AG09319 (cell line): Measurements from ENCODE around the gene IP6K1.

ENCODE experiments used
- DNase-seq: peaks from one replicate; pipeline ENCODE4 v3.0.0-alpha.2; 2010; ENCODE audit warnings: low read depth; ENCODE audit errors: extremely low read depth
- TF ChIP-seq, protein P1 (sequence below): IDR thresholded peaks from 2 replicates; pipeline ENCODE4 v1.5.1; 2011; ENCODE audit warnings: low read depth, mild to moderate bottlenecking, inconsistent platforms, low read length, moderate library complexity

The IP6K1 gene

DNA sequence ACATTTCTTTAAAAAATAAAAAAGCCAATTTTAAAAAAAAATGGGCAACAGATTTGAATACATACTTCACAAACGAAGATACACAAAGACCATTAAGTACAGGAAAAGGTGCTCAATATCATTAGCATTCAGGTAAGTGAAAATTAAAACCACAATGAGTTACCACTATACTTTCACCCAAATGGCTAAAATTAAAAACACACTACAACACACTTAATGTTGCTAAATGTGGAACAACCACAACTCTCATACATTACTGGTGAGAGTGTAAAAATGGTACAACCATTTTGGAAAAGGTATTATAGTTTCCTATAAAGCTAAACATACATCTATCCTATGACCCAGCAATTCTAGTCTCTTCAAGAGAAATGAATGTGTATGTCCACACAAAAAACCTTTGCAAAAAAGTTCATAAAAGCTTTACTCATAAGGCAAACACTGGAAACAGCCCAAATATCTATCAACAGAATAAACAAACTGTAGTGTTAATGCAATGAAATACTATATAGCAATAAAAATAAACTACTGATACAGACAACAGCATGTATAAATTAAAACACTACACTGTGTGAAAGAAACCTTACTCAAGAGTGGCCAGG, 14.9 kb downstream of the IP6K1 start:
- TF ChIP-seq, protein P1, sequence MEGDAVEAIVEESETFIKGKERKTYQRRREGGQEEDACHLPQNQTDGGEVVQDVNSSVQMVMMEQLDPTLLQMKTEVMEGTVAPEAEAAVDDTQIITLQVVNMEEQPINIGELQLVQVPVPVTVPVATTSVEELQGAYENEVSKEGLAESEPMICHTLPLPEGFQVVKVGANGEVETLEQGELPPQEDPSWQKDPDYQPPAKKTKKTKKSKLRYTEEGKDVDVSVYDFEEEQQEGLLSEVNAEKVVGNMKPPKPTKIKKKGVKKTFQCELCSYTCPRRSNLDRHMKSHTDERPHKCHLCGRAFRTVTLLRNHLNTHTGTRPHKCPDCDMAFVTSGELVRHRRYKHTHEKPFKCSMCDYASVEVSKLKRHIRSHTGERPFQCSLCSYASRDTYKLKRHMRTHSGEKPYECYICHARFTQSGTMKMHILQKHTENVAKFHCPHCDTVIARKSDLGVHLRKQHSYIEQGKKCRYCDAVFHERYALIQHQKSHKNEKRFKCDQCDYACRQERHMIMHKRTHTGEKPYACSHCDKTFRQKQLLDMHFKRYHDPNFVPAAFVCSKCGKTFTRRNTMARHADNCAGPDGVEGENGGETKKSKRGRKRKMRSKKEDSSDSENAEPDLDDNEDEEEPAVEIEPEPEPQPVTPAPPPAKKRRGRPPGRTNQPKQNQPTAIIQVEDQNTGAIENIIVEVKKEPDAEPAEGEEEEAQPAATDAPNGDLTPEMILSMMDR, result no peak
- no peak for DNase-seq

DNA sequence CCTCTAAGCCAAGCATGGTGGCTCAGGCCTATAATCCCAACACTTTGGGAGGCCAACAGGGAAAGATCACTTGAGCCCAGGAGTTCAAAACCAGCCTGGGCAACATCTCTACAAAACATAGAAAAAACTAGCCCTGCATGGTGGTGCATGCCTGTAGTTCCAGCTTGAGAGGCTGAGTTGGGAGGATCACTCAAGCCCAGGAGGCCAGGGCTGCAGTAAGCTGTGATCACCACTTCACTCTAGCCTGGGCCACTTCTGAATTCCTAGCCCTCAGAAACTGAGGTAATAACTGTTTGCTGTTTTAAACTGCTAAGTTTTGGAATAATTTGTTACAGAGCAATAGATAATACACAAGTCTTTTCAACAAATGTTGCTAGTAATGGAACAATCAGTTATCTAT, 16.4 kb downstream of the IP6K1 start:
- no peak for DNase-seq

DNA sequence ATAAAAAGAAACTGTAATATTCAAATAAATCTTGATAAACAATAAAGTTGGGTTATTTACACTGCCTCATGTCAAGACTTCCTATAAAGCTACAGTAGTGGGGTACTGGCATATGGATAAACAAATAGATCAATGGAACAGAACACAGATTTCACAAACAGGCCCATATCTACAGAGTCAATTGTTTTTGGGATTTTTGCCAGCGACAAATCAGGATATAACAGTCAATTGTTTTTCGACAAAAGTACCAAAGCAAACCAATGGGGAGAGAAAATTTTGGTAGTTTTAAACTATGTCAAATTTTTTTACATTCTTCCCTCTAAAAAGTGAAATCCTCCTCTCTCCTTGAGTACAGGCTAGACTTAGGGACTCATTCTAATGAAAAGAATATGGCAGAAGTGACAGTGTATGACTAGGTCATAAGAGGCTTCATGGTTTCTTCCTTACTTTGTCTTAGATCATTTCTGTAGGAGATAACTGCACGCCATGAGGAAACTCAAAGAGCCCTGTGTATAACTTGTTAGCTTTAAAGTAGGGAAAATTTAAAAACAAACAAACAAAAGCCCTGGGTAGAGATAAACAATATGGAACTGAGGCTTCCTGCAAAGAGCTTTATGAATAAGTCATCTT, 16.9 kb downstream of the IP6K1 start:
- no peak for DNase-seq
- TF ChIP-seq, protein P1, result no peak

More for the DNA sequence above, 16.4 kb downstream of the IP6K1 start:
- TF ChIP-seq, protein P1, result no peak

DNA sequence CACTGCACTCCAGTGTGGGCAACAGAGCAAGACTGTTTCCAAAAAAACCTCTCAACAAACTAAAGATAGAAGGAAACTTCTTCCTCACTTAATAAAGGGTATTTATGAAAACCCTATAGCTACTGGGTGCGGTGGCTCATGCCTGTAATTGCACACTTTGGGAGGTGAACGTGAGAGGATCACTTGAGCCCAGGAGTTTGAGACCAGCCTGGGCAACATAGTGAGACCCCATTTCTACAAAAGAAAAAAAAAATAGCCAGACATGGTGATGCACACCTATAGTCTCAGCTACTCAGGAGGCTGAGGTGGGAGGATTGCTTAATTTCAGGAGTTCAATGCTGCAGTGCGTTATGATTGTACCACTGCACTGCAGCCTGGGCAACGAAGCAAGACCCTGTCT, 22.4 kb downstream of the IP6K1 start:
- TF ChIP-seq, protein P1, result no peak
- DNase-seq, result no peak

DNA sequence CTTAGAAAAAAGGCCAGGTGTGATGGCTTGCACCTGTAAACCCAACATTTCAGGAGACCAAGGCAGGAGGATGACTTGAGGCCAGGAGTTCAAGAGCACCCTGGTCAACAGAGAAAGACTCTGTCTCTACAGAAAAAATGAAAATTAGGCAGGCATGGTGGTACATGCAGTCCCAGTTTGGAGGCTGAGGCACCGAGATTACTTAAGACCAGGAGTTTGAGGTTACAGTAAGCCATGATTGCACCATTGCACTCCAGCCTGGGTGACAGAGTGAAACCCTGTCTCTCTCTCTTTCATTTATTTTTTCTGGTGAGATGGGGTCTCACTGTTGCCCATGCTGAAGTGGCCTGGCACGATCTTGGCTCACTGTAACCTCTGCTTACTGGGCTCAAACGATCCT, 24.7 kb downstream of the IP6K1 start:
- DNase-seq, result no peak
- TF ChIP-seq, protein P1, result no peak

DNA sequence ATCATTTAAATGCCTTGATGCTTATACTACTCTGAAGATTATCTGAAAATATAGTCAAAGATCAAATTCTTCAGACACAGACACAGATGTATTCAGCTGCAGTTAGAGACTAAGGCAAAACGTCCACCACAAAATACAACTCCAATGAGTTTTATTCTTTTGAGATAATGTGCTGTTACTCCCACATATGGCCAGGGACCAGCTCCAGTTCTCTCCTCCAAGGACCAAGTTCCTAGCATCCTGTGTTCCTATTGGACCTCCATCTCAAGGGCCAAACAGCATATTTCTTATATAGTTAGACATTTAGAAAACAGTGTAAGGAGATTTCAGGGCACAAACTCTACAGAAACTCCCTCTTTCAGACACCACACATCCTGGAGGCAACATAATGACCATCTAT, 27.1 kb downstream of the IP6K1 start:
- DNase-seq, result no peak
- TF ChIP-seq, protein P1, result no peak

DNA sequence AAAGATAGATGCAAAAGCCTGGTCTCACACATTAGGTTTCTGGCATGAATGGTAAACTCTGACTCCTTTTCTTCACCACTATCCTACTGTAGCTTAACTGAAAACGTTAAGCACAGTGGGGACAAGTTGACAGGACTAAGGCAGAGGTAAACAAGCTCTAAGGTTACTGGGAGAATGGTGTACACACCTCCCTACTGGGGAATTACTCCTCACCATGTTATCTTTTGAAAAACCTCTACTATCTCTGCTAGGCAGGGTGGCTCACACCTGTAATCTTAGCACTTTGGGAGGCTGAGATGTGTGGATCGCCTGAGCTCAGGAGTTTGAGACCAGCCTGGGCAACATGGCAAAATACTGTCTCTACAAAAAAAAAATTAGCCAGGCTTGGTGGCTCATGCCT, 29.1 kb downstream of the IP6K1 start:
- no peak for DNase-seq
- TF ChIP-seq, protein P1, result no peak
